ENCODE results near the gene S100A14.
"Not testable (repeated sequence)": the region's sequence is repeated elsewhere in the genome, so short reads cannot be mapped to it uniquely, and the experiment has no call there.

The S100A14 gene

DNA sequence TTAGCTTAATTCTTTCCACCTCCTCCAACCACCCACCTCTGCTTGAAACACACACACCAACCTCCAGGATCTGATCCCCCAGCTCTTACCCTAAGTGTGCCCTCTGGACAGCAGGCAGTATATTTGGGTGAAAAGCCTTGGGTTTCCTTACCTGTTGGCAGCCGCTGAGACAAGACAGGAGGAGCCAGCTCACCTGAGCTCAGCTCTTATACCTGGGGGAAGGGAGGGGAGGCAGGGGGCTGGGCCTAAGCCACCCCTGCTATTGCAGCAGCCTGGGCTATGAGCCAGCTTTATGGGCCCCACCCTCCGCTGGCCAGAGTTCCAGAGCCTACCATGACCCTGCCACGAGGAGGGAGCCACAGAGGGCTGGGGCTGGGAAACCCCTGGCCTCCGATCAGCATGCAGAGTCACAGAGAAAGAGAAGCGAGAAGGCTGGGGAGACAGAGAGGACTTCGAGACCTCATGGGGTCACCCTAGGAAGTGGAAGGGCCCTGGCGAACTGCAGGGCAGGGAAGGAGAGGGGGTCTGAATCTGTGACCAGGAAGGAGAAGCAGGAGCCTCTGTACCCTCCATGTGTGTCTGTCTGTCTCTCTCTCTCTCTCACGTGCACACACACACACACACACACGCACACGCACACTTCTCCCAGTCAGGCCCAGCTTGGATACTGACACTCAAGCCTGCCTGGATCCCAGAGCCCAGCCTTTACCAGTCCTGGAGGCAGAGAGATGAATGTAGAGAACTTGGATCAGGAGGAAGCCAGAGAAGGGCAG, at the start of gene S100A14:
S100A14 (minus strand) TSS at position 182 of the 773 bp plus-strand sequence. CDS start 467 bp downstream, outside the sequence.
- no peak for DNase-seq

DNA sequence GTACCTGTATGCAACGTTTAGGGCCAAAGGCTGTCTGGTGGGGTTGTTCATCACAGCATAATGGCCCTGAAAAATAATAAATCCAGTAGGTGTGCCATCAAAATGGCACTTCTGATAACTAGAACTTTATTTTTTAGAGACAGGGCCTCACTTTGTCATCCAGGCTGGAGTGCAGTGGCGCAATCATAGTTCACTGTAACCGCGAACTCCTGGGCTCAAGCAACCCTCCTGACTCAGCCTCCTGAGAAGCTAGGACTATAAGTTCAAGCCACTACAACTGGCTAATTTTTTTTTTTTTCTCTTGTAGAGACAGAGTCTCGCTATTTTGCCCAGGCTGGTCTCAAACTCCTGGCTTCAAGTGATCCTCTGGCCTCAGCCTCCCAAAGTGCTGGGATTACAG, 47.1 kb upstream of the S100A14 start:
- no peak for DNase-seq

DNA sequence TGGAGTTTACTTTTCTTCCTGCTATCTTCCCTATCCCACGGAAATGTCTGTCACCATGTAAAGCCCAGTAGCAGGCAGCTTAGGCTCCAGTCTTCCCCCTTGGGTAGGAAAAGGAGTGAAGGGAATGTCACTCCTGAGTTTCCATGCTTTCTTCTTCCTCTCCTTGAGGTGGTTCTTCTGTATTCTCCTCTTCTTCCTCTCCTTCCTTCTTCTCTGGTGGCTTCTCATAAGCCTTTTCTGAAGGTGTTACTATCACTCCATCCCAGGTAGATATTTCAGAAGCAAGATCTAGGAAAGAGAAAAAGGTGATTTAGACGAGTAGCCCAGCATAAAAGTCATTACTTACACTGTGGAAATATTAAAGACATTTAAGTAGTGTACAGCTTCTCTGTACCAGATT, 46.1 kb upstream of the S100A14 start:
- no peak for DNase-seq

DNA sequence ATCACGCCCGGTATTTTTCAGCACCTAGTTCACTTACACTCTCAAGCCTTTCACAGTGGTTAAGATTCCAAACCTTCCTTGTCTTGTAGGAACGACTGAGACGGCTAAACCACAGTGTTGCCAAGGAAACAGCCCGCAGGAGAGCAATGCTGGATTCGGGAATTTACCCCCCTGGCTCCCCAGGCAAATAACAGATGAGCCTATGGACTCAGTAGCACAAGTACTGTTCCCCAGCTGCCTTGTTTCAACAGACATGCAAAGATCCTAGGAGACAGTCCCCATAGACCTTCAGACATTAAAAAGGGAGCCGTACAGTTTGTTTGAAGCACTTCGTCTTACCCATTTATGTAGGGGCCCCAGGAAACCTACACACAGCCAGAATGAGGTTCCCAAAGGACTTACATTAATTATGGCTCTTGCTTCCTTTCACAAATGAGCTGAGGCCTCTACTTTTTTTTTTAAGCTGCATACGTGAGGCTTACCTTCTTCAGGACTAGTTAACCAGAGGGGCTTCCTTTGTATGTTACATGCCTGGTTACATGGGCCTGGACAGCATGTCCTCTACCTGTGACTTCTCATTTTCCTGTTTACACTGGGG, 45.1 kb upstream of the S100A14 start:
- no peak for DNase-seq

DNA sequence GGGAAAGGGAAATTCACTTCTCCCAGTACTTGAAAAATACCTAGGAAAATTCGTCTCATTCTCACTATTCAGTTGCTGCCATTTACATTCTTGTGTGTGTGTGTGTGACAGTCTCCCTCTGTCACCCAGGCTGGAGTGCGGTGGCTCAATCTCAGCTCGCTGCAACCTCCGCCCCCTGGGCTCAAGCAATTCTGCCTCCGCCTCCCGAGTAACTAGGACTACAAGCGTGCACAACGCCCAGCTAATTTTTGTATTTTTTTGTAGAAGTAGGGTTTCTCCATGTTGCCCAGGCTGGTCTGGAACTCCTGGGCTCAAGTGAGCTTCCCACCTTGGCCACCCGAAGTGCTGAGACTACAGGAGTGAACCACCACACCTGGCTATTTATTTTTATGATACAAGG, 43.5 kb upstream of the S100A14 start:
- DNase-seq = no peak

DNA sequence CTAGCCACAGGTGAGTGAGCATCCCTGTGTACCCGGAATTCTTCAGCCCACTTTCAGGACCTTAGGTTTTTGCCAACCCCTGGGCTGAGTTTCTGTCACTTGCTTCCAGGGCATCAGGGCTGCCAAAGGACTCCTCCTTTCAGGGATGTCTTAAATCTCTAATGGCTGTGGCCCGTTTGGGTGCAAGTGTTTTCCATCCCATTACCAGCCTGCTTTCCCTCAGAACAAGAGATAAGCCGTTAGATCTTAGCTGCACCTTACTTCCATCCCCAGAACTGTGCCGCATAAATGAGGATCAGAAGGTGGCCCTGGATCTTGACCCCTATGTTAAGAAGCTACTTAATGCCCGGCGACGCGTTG, 43.0 kb upstream of the S100A14 start:
- no peak for DNase-seq

DNA sequence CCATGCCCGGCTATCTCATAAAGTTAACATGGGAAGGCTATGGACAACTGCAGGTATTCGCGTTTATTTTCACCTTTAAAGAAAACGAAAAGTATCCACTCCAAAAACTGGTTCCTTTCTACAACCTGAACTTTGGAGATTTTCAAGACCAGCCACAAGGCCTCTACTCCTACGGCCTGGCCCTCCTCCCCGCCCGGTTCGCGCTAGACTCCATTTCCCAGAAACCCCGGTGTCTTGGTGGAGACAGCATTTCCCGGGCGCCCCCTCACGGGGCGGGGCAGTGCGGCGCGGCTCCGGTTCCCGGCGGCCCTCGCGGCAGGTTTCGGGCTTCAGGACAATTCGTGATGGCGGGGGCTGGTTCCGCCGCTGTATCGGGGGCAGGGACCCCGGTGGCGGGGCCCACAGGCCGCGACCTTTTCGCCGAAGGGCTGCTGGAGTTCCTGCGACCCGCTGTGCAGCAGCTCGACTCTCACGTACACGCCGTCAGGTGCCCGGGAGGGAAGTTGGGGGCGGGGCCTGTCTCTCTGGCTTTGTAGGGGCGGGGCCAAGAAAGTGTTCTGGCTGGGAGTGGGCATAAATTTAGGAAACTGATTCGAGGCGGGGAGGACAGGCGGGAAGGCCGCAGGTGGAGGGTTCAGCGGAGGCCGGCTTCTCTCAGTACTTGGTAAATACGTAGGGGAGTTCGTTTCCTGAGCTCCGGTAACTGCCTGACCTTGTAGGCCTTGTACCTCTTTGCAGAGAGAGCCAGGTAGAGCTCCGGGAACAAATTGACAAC, 42.5 kb upstream of the S100A14 start, which contains the start of gene SNAPIN:
SNAPIN (plus strand) TSS at position 304 of the 775 bp plus-strand sequence; CDS start at position 345, 41 bp downstream.
- DNase-seq = peak; percentile 74

DNA sequence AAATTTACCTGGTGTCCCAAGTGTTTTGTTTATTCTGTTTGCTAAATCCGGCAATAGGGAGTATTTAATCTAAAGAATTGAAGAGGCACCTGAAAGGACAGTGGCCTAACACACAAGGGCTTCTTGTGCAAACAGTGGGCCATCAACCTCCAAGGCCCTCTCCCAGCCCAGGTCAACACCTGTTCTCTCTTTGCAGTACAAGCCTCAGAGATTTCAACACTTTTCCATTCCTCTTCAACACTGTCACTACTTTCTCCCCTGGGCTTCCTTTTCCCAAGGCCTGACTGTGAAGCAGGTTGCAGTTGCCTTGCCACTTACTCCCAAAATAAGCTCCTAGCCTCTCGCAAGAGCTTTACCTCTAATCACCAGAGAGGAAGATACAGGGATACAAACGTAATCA, 39.2 kb upstream of the S100A14 start:
- DNase-seq = no peak

DNA sequence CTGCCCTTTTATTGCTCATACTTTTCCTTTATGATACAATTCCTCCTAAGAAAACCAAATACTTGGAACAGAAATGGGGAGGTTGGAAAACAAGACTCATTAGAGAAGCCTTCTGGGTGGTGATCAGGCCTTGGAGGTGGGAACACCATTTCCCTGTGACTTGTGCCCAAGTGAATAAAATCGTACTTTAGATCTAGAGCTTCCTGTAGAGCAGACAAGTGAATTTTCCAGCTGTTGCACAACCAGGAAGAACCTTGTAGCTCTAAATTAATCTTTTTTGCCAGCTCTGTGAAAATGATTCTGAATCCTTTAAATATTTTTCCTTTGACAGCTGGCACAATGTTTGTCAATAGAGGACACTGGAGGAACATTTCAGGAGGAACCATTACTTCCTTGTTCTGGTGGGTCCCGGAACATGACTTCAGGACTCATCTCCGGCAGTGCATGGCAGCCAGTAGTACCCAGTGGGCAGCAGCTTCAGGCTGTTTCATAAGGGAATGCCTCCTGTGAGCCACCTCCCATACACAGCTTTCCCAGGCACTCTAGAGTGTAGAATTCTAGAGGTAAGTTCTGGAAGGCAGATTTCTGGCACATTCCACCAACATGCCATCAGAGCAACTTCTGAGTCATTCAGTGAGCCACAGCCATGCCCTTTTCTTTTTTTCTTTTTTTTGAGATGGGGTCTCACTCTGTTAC, 36.8 kb upstream of the S100A14 start:
- DNase-seq = no peak

DNA sequence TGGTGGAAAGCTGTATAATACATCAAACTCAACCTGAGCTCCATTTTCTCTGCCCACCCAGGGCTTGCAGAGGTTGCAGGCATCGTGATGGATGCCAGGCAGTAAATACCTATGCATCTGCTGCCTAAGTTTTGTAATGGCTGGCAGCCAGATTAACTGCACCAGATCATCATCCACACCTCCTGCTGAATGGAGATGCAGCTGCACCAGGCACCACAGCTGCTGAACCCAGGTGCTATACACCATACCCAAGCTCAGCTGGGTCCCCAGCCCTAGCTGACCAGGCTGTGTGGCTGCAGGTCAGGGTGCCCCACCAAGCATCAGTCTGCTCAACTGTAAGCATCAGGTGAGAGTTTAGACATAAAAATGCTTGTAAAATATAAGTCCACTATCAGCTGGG, 35.6 kb upstream of the S100A14 start:
- DNase-seq = no peak

DNA sequence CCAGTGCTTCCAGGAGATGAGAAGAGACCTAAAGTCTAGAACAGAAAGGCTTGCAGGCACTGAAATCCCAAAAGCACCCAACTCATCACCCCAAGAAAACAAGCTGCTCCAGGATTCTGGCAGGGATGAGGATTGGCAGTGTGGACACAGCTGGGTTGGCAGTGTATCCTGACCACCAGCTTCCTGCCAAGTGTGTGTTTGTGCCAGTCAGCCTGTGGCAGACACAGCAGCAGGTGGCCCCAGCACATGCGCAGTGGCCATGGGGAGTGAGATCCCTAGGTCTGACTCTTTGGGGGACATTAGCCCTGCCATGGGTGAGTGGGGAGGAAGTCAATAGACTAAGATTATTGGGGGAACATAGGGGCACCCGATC, 33.7 kb upstream of the S100A14 start:
- no peak for DNase-seq

DNA sequence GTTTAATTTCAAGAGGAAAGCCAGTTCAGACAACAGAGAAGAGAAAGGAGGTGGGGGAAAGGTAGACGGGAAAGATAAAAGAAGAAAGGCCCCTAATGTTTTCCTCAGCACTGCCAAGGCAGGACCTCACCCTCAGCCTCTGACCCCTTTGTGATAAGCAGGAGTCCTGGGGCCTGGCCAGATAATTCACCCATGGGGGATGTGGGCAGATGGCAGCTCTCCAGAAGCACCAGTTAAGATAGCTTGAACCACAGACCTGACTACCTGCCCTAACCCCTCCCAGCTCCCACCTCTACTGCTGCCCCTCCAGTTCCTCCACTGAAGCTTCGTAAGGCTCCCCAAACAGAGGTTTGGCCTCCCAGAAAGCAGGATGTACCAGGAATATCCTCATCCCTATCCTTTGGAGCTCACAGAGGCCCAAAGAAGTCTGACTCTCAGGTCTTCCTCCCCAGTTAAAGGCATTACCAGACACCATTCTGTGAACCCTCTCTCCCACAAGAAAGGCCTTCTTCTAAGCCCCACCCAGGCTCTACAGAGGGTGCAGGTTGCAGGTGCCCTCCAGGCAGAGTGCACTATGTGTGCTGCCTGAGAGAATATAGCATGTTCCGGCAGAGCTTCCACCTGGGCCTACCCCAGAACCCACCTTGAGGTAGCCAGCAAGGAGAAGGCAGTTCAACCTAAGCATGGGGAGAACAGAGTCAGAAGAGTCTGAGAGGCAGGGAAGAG, 33.2 kb upstream of the S100A14 start:
- DNase-seq = no peak

DNA sequence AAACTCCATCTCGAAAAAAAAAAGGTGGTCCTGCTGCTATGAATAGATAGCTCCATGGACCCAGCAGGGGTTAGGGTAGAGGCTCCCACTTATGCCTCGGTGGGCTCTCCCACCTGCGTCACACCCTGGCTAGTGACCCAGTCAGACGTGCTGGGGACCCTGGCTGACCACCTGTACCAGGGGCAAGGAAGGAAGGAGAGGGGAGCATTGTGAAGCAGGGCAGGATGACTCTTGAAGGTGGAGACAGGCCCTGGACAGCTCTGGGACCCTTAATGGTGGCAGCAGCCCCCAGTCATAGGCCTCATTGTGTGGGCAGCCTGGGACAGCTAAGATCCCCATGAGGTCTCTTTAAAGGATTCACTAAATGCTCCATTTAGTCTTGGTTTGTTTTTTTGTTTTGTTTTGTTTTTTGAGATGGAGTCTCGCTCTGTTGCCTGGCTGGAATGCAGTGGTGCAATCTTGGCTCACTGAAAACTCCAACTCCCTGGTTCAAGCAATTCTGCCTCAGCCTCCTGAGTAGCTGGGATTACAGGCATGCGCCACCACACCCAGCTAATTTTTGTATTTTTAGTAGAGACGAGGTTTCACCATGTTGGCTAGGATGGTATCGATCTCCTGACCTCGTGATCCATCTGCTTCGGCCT, 32.0 kb upstream of the S100A14 start:
- DNase-seq = no peak

DNA sequence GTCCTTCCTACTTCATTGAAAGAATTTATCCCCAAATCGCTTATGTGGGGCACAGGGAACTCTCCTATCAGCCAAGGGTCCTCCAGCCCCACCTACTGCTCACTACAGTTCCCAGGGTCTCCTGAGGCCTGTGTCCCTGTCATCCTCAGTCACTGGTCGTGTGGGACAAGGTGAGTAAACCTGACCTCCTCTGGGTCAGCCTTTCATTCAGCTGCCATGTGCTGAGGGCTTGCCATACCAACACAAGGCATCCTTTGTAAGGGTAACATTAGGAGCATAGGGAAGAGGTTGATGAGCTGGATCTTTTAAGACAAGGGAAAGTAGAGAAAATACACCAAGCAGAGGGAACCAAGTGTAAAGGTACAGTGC, 31.2 kb upstream of the S100A14 start:
- no peak for DNase-seq

DNA sequence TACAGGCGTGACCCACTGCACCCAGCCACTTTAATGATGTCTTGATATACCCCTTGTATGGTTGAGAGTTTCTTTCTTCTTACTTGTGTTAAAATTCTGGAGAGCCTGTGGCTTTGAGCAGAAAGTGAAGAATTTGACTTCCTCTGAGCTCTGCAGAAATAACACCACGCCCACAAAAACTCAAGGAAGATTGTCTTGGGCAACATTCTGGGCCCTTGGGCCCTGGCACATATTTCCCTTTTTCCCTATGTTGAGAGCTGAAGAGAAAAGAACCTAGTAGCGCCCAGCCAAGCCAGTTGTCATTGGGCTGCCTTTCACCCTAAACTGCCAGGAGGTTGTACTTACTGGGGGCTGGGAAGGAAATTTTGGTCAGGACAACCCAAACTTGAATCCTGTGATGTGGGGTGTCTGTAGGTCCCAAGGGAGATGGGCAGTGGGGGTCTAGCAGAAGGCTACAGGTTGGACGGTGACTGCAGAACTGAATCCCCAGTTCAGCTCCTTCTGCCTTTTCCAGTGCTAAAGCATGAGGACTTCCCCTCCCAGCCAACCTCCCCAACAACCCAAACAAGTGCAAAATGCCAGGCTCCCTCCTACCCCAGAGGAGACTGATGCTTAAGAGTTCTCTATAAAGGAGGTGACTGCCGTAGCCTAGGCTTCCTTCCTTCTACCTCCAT, 30.7 kb upstream of the S100A14 start:
- no peak for DNase-seq

DNA sequence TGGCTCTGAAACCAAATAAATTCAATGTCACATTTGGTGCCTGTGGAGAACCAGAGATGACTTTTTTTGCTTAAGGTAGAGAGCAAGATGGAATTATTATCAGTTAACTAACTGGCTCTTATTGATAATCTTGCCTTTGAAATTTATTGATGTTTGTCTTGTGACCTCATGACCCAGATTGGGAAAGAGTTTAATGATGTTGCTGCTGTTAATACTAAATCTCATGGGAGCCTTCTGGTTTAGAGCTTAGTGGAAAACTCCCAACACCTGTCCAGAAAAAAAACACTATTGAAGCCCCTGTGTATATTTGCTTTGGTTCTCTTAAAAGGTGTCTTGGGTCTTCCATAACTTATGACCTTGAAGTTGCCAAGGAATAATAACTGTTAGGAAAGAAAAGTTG, 27.7 kb upstream of the S100A14 start:
- no peak for DNase-seq

DNA sequence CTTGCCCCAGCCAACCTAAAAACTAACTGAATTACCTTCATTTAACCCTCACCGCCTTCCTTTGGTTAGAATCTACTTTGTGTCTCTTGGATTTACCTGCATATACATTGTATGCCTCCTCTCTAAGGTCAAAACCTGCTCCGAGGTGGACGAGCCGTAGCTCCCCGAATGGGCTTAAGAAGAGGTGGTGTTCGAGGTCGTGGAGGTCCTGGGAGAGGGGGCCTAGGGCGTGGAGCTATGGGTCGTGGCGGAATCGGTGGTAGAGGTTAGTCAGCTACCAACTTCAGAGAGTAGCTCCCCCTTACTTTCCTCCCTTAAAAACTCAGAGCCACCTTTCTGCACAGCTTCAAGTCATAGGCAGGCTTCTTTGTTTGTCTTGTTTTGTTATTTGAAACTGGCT, 27.0 kb upstream of the S100A14 start:
- DNase-seq = no peak

DNA sequence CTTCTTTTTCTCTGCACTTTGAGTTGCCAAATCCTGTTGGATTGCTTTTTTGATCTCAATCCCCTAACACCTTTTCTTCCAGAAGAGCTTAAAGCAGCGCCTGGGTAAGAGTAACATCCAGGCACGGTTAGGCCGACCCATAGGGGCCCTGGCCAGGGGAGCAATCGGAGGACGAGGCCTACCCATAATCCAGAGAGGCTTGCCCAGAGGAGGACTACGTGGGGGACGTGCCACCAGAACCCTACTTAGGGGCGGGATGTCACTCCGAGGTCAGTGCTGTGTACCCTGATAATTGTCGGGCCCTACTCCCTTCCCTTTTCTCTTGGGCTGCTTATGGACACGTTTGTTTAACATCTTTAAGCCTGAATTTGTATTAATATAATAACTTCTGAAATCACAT, 26.0 kb upstream of the S100A14 start:
- DNase-seq = no peak

DNA sequence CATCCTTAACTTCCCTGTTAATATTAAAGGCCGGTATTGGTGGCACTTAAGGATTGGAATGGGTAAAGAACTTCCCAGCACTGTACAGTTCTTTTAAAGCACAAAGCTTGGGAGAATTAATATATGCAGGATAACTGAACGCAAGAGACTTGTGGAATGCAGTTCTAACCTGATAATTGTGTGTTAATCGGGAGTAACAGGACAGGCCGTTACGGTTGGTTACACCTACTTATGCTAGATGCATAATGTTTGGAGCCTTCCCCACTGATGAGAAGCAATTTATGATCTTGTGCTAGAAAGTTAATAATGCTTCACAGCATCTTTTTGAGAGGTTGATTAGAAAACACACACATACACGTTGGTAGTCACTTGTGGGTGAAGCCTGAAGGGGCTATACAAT, 24.7 kb upstream of the S100A14 start:
- DNase-seq = no peak

DNA sequence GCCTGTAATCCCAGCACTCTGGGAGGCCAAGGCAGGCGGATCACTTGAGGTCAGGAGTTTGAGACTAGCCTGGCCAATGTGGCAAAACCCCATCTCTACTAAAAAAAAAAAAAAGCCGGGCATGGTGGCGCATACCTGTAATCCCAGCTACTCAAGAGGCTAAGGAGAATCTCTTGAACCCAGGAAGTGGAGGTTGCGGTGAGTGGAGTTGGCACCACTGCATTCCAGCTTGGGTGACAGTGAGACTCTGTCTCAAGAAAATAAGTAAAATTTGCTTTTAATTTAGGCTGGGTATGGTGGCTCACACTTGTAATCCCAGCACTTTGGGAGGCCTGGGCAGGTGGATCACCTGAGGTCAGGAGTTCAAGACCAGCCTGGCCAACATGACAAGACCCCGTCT, 24.1 kb upstream of the S100A14 start:
- not testable (repeated sequence) for DNase-seq

DNA sequence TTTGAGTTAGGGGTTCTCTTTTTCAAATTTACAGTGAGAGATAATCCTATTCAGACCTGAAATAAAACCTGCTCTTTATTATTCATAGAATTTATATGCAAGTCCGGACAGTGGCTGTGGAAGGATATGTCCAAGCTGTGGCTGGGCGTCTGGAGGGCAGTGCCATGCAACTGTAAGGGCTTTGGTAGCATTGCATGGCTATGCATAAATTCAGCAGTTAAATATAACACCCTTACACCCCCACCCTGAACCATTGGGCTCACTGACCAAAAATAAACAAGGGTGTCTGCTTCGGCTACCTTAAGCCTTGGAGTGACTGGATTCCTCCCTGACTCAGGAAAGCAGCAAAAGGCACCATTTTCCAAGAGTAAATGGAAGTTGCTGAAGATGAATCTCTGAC, 23.2 kb upstream of the S100A14 start:
- DNase-seq = no peak

DNA sequence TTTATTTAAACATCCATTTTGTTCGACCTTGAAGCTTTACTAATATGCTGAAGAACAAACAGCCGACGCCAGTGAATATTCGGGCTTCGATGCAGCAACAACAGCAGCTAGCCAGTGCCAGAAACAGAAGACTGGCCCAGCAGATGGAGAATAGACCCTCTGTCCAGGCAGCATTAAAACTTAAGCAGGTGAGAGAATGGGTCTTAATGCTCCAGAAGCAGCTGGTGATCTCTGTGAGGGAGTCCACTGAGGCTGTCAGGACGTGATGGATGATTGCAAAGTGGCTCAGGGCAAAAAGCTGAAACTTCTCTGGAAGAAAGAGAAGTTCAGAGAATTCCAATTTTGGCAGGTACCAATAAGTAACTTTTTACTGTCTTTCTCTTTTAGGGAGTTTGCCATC, 22.1 kb upstream of the S100A14 start:
- no peak for DNase-seq

Measured in T1000 (cell line).